GM12873 (cell line): ENCODE data around the gene PRKCZ.

Experiments used
- CTCF ChIP-seq: IDR thresholded peaks from 2 replicates; pipeline ENCODE4 v1.5.1; 2012; ENCODE audit warnings: low read depth, mild to moderate bottlenecking, moderate library complexity, low read length, control low read depth; ENCODE audit not compliant: insufficient read depth; ENCODE audit errors: missing control alignments

PRKCZ gene

DNA sequence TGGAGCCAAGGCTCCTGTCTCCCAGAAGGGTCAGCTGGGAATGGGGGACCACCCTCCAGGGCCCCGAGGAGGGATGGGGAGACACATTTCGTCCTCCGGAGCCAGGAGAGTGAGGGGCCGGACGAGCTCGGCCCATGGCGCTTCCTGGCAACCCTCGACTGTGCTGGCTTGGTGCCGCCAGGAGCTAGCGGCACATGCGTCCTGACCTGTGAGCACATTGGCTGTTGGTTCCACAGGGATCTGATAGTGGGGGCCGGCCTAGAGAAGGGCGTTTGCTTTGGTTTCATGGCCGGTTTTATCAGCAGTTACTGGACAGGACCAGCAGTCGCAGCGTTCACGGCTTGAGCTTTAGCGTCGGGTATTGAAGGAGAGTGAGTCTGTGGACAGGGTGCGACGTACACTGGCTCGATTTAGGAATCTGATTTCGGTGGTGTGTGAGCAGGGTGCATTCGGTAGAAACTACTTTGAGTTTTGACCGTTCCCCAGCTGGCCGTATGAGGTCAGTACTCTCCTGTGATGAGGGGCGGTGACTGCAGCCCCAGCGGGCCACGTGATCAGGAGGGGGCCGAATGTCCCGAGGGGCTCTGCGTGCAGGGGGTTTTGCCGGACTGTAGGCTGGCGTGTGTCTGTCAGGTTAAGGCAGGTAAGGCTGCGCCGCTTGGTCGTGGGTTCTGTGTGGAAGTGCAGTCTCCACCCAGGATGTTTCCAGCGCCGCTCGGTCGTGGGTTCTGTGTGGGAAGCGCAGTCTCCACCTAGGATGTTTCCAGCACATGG is 125.7 kb downstream of the PRKCZ start:
- no peak for TF ChIP-seq CTCF

DNA sequence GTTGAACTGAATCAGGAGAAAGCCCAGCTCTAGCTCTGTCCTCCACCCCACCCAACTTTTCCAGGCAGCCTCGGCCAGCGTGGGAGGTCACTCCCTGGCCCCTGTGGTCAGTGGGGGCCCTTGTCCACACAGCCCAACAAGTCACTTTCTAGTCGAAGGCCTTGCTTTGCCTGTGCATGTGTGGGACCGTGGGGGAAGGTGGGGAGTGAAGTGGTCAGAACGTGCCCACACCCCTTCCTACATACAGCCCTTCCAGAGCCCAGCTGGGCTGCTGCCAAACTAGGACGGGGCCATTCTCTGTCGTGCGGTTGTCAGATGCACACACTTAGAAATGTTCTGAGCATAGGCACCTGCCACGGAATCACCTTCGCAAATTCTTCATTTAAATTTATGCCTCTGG is 126.4 kb downstream of the PRKCZ start:
- no peak for TF ChIP-seq CTCF

GRCh38 chr1:2177541-2177940 is 127.3 kb downstream of the PRKCZ start:
- TF ChIP-seq CTCF = no peak

DNA sequence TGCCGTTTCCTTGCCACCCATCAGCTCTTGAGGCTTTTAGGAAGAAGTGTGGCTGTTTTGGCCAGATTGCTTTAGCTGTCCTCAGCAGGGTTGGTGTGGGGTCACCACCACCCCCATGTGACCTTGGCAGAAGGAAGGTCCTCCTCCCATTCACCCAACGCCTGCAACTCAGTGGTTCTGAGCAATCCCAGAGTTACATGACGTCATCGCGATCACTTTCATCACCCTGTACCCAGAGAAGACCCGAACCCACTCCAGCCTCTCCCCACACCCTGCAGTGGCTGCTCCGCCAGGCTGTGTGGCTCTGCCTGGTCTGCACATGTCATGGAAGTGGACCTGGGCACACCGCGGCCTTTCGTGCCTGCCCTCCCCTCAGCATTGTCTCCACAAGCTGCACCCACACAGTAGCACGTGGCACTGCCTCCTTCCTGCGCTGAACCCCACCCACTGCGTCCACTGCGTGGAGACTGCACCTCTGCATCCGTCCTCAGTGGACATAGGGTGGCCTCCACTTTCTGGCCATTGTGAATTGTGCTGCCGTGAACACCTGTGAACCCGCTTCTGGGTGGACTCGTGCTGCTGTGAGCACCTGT is 127.8 kb downstream of the PRKCZ start:
- TF ChIP-seq CTCF = no peak

GRCh38 chr1:2178875-2179274 is 128.7 kb downstream of the PRKCZ start:
- no peak for TF ChIP-seq CTCF

DNA sequence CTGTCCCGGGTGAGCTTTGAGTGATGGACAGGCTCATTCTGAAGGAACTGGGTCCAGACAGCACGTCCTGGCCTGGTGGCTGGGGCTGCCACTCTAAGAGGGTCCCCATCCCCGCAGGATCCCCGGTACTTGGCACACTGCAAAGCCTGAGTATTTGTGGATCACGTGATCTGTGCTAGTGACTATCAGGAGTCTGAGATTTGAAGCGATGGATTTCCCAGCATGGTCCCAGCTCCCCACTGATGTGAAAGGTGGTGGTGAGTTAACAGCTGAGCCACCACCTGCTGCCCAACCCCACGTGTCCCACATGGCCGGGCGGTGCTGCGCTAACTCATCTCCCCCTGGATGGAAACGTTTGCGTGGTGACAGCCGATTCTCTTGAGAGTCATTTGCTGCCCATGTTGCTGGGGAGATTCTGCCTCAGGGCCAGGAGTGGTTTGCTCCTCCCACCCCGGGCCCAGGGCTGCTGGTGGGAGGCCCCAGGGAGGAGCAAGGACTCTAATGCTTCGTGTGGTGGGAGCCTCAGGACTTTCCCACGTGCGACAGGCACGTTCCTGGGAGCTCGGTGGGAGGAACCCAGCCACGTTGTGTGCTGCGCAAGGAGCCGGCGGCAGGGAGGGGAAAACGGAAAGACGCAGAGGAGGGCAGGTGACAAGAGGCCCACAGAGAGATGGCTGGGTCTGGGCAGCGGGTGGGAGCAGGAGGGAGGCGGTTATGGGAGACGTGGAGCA is 129.2 kb downstream of the PRKCZ start:
- TF ChIP-seq CTCF = no peak
